Endothelial cell of umbilical vein (primary cell): ENCODE measurements around the gene LONP1.

ENCODE experiments used
- EZH2 ChIP-seq: IDR thresholded peaks from 2 replicates; pipeline ENCODE4 v1.6.1; 2012; ENCODE audit warnings: borderline replicate concordance, low read depth, mild to moderate bottlenecking, moderate library complexity, low read length, inconsistent platforms; ENCODE audit not compliant: severe bottlenecking
- FOS ChIP-seq: IDR thresholded peaks from 2 replicates; pipeline ENCODE4 v1.6.1; 2011; ENCODE audit warnings: mild to moderate bottlenecking, low read length, moderate library complexity, borderline replicate concordance; ENCODE audit not compliant: insufficient read depth
- GATA2 ChIP-seq: IDR thresholded peaks from 2 replicates; pipeline ENCODE4 v1.7.0; 2011; ENCODE audit warnings: low read depth, mild to moderate bottlenecking, moderate library complexity, mixed read lengths, low read length; ENCODE audit not compliant: insufficient read length, insufficient read depth
- JUN ChIP-seq: IDR thresholded peaks from 2 replicates; pipeline ENCODE4 v1.6.1; 2011; ENCODE audit warnings: borderline replicate concordance, low read depth; ENCODE audit not compliant: insufficient read length, insufficient read depth
- POLR2A ChIP-seq: IDR thresholded peaks from 2 replicates; pipeline ENCODE4 v1.6.1; 2012; ENCODE audit warnings: low read depth, mild to moderate bottlenecking, control low read depth, low read length
- POLR2AphosphoS5 ChIP-seq: IDR thresholded peaks from 2 replicates; pipeline ENCODE4 v1.6.1; 2012; ENCODE audit warnings: low read depth, mild to moderate bottlenecking, control low read depth, low read length, moderate library complexity; ENCODE audit not compliant: insufficient read depth
- TF ChIP-seq, protein P1 (sequence below), 2 donors: IDR thresholded peaks; 1 replicate in 1 of 2; 2 replicates in 1 of 2; pipeline ENCODE4 v1.5.1; 2011; ENCODE audit warnings: low read length in 2 of 2, mild to moderate bottlenecking in 2 of 2, moderate library complexity in 2 of 2, control low read depth in 1 of 2, inconsistent platforms in 1 of 2, low read depth in 1 of 2; ENCODE audit not compliant: insufficient read depth in 1 of 2; ENCODE audit errors: extremely low read depth in 1 of 2
- TF ChIP-seq, protein P2 (sequence below): IDR thresholded peaks from 2 replicates; pipeline ENCODE4 v1.6.1; 2011; ENCODE audit not compliant: insufficient read depth, insufficient read length

DNA sequence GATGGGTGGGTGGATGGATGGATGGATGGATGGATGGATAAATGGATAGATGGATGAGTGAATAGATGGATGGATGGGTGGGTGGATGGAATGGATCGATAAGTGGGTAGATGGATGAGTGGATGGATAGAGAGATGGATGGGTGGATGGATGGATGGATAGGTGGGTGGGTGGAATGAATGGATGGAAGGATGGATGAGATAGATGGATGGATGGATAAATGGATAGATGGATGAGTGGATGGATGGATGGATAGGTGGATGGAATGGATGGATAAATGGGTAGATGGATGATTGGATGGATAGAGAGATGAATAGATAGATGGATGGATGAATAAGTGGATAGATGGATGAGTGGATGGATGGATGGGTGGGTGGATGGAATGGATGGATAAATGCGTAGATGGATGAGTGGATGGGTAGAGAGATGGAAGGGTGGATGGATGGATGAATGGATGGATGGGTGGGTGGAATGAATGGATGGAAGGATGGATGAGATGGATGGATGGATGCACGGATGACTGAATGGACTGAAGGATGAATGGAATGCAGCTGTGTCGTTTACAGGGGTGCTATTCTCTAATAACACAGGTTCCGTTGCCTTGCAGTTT, 42.8 kb upstream of the LONP1 start:
- no peak for TF ChIP-seq POLR2A
- TF ChIP-seq, protein P1, sequence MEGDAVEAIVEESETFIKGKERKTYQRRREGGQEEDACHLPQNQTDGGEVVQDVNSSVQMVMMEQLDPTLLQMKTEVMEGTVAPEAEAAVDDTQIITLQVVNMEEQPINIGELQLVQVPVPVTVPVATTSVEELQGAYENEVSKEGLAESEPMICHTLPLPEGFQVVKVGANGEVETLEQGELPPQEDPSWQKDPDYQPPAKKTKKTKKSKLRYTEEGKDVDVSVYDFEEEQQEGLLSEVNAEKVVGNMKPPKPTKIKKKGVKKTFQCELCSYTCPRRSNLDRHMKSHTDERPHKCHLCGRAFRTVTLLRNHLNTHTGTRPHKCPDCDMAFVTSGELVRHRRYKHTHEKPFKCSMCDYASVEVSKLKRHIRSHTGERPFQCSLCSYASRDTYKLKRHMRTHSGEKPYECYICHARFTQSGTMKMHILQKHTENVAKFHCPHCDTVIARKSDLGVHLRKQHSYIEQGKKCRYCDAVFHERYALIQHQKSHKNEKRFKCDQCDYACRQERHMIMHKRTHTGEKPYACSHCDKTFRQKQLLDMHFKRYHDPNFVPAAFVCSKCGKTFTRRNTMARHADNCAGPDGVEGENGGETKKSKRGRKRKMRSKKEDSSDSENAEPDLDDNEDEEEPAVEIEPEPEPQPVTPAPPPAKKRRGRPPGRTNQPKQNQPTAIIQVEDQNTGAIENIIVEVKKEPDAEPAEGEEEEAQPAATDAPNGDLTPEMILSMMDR (IDR thresholded peaks at IDR 0.05; ENCODE audit: extremely low read depth in 1 of 2, insufficient read depth in 1 of 2, low read depth in 1 of 2, low read length in 2 of 2), result no peak
- TF ChIP-seq EZH2, result no peak
- no peak for TF ChIP-seq POLR2AphosphoS5
- TF ChIP-seq, protein P2, sequence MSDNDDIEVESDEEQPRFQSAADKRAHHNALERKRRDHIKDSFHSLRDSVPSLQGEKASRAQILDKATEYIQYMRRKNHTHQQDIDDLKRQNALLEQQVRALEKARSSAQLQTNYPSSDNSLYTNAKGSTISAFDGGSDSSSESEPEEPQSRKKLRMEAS, result no peak
- no peak for TF ChIP-seq GATA2
- TF ChIP-seq FOS, result no peak
- no peak for TF ChIP-seq JUN
